WI38 (cell line): ENCODE results near the gene CREBBP.
A peak's percentile ranks its signal among the peaks of the same experiment; 100 is the strongest.
"Not testable (repeated sequence)": the region's sequence is repeated elsewhere in the genome, so short reads cannot be mapped to it uniquely, and the experiment has no call there.

Experiments used
- H3K4me3 ChIP-seq: 2 replicates; pipeline ENCODE4 v1.5.1; 2011; ENCODE audit warnings: low read depth, mild to moderate bottlenecking, control low read depth, low read length
- TF ChIP-seq, protein P1 (sequence below): IDR thresholded peaks from 2 replicates; pipeline ENCODE4 v1.5.1; 2012; ENCODE audit warnings: low read depth, mild to moderate bottlenecking, control low read depth, low read length

The CREBBP gene

DNA sequence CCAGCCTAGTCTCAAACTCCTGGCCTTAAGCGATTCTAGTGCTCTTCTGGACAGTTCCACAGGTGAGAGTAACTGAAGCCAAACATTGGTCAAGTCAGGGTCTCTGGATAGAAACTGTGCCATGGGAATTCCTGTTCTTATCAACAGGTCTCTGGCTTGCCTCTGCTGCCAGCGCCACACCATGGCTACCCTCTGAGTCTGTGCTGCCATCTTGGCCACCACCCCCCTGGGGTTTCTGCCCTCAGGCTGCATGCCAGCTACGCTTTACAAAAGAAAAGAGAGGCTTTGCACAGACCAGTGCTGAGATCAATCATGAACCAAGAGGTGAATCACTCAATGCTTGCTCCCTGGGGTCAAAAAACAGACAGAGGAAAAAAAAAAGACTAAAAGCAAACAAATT lies 24.4 kb upstream of the CREBBP start:
- no peak overlapping the region for H3K4me3 ChIP-seq
- TF ChIP-seq, protein P1, sequence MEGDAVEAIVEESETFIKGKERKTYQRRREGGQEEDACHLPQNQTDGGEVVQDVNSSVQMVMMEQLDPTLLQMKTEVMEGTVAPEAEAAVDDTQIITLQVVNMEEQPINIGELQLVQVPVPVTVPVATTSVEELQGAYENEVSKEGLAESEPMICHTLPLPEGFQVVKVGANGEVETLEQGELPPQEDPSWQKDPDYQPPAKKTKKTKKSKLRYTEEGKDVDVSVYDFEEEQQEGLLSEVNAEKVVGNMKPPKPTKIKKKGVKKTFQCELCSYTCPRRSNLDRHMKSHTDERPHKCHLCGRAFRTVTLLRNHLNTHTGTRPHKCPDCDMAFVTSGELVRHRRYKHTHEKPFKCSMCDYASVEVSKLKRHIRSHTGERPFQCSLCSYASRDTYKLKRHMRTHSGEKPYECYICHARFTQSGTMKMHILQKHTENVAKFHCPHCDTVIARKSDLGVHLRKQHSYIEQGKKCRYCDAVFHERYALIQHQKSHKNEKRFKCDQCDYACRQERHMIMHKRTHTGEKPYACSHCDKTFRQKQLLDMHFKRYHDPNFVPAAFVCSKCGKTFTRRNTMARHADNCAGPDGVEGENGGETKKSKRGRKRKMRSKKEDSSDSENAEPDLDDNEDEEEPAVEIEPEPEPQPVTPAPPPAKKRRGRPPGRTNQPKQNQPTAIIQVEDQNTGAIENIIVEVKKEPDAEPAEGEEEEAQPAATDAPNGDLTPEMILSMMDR, result no peak

DNA sequence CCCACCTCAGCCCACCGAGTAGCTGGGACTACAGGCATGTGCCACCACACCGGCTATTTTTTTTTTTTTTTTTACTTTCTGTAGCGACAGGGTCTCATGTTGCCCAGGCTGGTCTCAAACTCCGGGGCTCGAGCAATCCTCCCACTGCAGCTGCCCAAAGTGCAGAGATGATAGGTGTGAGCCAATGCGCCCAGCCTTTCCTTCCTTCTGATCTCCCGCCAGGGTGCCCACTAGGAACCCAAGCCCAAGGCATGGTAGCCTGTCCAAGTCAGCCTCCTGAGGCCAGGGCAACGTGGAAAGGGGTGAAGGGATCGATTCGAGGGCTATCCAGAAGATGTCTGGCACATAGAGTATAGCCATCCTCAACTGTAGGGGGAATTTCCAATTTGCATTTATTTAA lies 9.6 kb upstream of the CREBBP start:
- no peak overlapping the region for H3K4me3 ChIP-seq
- TF ChIP-seq, protein P1, result no peak

DNA sequence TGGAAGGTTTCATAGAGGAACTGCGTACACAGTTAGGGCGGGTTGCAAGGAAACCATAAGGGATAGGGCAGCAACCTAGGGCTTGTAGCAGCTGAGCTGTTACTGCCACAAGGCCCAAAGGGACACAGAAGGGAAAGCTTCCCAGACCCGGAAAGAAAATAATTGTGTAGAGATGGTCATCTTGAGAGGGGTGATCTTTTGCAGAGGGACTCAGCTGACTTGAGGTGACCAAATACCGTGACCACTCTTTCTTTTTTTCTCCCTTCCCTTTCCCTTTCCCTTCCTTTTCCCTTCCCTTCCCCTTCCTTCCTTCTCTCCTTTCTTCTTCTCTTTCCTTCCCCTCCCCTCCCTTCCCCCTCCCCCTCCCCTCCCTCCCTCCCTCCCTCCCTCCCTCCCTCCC lies 8.5 kb upstream of the CREBBP start:
- TF ChIP-seq, protein P1, result no peak
- H3K4me3 ChIP-seq, result no peak overlapping the region

DNA sequence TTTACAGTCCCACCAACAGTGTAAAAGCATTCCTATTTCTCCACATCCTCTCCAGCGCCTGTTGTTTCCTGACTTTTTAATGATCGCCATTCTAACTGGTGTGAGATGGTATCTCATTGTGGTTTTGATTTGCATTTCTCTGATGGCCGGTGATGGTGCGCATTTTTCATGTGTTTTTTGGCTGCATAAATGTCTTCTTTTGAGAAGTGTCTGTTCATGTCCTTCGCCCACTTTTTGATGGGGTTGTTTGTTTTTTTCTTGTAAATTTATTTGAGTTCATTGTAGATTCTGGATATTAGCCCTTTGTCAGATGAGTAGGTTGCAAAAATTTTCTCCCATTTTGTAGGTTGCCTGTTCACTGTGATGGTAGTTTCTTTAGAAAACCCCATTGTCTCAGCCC lies 5.5 kb upstream of the CREBBP start:
- H3K4me3 ChIP-seq, result not testable (repeated sequence)

DNA sequence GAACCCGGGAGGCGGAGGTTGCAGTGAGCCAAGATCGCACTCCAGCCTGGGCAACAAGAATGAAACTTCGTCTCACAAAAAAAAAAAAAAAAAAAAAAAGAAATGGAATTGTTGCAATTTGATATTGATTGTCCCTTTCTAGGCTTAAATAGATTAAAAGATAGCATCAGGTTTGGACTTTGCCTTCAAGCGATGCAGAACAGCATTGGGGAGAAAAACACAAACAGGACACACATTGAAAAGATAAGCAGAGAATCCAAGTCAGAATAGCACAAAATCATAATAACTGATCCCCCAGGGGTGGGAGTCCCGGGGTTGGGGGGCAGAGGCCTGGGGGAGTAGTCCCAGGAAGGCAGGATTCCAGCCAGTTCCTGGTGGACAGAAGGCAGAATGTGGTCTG lies 3.9 kb upstream of the CREBBP start:
- TF ChIP-seq, protein P1, result no peak
- H3K4me3 ChIP-seq, result no peak overlapping the region

DNA sequence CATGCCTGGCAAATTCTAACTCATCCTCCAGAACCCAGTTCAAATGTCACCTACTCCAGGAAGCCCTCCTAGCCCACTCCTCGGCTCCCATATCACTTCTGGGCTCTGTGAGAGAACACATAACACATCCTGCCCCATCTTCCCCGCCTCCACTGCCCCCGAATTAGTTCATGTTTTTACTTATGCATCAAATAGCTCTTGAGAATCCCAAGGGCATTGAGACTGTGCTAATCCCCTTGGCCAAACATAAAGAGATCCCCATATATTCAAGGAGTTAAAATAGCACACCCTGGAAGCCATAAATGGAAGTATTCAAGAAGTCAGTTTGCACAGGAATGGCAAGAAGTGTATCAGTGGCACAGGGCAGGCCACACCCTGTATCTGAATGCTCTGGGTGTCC lies 2.0 kb upstream of the CREBBP start:
- TF ChIP-seq, protein P1, result no peak
- no peak overlapping the region for H3K4me3 ChIP-seq

DNA sequence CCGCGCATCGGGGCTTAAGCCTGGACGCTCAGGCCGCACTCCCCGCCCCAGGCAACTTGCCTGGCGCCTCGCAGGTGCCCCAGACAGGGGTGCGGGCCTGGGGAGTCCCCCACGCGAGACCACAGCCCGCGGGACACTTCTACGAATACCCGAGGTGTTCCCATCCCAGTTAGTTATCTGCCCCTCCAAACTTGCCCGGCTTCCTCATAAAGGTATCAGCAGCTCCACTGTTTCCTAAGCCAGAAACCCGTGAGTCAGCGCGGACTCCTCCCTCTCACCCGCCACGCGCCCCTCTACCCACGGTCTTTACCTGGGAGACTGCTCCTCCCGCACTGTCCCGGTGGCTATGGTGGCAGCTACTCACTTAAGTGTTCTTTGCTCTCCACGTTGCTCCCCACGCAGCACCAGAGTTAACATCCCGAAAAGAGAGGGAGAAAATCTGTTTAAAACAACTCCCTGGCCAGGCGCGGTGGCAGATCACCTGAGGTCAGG lies 1.0 kb upstream of the CREBBP start:
- peak overlapping the region; percentile 61 for H3K4me3 ChIP-seq
- TF ChIP-seq, protein P1, result no peak

DNA sequence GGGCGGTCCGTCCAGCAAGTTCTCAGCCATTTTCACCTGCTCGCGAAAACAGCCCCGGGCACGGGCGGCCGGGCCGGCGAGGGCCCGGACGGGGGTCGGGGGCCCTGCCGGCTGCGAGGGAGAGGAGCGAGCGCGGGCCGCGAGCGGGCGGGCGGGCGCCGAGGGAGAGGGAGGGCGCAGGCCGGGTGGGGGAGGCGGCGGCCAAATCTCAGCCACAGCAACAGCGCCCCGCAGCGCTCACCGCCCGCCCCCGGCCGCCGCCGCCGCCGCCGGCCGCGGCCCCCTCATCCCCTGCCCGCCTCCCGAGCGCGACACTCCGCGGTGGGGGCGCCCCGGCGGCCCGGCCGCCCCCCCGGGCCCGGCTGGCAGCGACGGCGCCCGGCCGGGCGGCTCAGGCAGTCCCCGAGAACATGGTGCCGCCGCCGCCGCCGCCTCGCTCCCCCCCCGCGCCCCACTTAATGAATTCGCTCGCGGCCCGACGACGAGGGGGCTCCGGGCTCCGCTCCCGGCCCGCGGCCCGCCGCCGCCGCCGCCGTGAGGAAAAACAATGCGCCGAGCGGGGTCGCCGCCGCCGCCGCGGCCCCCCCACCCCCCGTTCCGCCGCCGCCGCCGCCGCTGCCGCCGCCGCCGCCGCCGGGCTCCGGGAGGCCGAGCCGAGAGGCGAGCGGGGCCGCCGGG lies 487 bp downstream of the CREBBP start:
- TF ChIP-seq, protein P1, result no peak
- peak overlapping the region; percentile 87 for H3K4me3 ChIP-seq
